ENCODE results near the gene MRPL45. TPM values are rescaled to one million over a fixed set of nuclear protein-coding genes. Genes with fewer than 3 reads are reported as not detected.
A peak's percentile ranks its signal among the peaks of the same experiment; 100 is the strongest.
"Not testable (repeated sequence)": the region's sequence is repeated elsewhere in the genome, so short reads cannot be mapped to it uniquely, and the experiment has no call there.

MRPL45 gene
- total RNA-seq: 10 to 100 TPM; 55.6 to 56.5 (median 55.9) TPM

DNA sequence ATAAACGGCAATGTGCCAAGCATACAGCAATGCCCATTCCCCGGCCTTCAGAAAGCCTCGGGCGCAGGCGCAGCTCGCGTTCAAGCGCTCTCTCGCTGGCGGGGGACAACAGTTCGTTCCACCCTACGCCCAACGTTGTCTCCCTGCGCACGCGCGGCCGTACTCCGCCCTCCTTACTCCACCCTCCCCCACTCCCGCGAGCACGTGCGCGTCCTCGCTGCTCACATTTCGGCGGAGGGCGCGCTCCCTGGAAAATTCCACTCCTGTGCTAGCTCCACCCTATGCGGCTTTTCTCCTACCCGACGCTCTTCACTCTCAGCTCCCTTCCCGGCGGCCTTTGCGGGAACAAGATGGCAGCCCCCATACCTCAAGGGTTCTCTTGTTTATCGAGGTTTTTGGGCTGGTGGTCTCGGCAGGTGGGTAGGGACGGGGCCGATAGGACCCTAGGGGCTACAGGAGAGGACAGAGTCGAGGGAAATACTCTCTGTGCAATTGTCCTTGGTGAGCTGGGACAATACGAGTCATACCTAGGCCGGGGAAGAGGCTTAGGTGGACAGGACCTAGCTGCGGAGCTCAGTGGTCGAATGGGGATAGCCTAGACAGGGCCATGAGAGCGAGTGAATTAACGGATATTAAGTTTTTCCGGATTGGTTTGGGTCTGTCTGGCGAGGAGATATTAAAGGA, at the start of gene MRPL45:
Gene MRPL45, plus strand, starts transcription at position 335 of the 684 bp plus-strand sequence. Its CDS starts 16 bp downstream, at position 351.
- H3K36me3 Mint-ChIP-seq (ENCODE audit: insufficient read depth); H3K9me3 Mint-ChIP-seq; H3K27me3 Mint-ChIP-seq (ENCODE audit: low read depth); H3K4me1 Mint-ChIP-seq (ENCODE audit: low read depth): not testable (repeated sequence)
- peak within 1 kb of the TSS; percentile 98 for H3K4me3 Mint-ChIP-seq
- ATAC-seq (peak; percentile 97 to 98), DNase-seq (peak; percentile 95)

DNA sequence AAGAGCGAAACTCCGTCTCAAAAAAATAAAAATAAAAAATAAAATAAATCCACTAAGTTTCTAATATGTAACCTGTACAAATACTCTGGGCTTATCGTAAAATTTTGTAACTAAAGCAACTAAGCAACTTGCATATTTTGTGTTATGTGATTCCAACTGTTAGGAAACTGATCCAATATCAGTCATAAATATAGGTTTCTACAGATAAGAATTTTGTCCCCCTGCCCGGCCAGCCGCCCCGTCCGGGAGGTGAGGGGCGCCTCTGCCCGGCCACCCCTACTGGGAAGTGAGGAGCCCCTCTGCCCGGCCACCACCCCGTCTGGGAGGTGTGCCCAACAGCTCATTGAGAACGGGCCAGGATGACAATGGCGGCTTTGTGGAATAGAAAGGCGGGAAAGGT, 43.8 kb upstream of the MRPL45 start:
- H3K4me1 Mint-ChIP-seq (ENCODE audit: low read depth): peaks cover 12% of the 10 kb centered on the region
- H3K27me3 Mint-ChIP-seq (ENCODE audit: low read depth); H3K36me3 Mint-ChIP-seq (ENCODE audit: insufficient read depth); ATAC-seq; H3K9me3 Mint-ChIP-seq; H3K4me3 Mint-ChIP-seq; DNase-seq: not testable (repeated sequence)

GRCh38 chr17:38254357-38254756, 42.6 kb upstream of the MRPL45 start:
- H3K27me3 Mint-ChIP-seq (ENCODE audit: low read depth); ATAC-seq; H3K4me3 Mint-ChIP-seq; DNase-seq; H3K9me3 Mint-ChIP-seq; H3K36me3 Mint-ChIP-seq (ENCODE audit: insufficient read depth): not testable (repeated sequence)
- peaks cover 12% of the 10 kb centered on the region for H3K4me1 Mint-ChIP-seq (ENCODE audit: low read depth)

DNA sequence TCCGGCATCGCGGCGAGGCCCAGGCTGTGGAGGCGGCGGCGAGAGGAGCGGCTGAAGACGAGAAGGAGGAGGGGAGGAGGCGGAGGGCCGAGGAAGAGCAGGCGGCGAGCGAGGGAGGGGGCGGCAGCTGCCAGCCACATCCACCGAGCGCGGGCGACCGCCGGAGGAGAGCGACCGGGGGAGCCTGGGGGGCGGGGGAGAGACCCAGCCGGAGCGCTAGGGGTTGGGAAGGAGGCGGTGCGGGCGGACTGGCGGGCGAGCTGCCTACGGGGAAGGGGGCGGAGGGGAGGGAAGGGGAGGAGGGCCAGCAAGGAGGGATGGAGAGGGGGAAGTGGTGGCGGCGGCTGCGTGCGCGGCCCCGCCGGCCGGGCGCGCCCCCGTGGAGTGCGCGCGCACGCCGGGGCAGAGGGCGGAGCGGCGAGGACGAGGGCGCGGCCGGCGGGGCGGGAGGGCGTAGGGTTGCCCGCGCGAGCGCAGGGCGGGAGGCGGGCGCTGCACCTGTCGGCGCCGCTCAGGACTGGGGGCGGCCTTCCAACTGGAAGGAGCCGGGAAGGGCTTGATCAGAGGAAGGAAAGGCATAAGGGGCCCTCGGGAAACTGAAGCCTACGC, 39.9 kb upstream of the MRPL45 start:
- Mint-ChIP-seq H3K4me1 (ENCODE audit: low read depth) (peaks cover 12% of the 10 kb centered on the region), H3K4me3 (peak overlapping the region; percentile 62)
- not testable (repeated sequence) for H3K9me3 Mint-ChIP-seq; H3K27me3 Mint-ChIP-seq (ENCODE audit: low read depth); H3K36me3 Mint-ChIP-seq (ENCODE audit: insufficient read depth)
- peak; percentile 90 to 91 for ATAC-seq
- peak; percentile 81 for DNase-seq

DNA sequence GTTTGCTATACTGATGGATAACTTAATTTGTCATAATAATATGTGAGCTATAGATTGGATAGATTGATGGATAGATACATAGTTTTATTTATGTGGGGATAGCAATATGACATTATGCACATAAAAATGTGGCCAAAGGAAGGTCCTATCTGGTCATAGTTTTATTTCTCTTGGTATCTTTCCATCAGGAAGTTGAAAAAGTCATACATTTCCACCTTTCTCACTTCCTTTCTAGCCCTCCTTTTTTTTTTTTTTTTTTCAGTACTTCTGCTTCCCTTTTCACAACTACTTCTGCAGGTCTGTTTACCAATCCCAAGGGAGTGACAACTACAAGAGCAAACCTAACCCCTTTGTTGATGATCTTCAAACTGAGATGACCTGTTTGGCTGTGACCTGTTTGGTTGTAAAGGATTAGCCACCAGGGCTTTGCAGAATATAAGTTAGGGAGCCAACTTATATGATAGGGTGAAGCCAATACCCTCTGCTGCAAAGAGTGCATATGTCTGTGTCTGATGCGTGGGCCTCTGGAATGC, 30.9 kb upstream of the MRPL45 start:
- not testable (repeated sequence) for DNase-seq; H3K36me3 Mint-ChIP-seq (ENCODE audit: insufficient read depth); H3K27me3 Mint-ChIP-seq (ENCODE audit: low read depth); H3K9me3 Mint-ChIP-seq; H3K4me3 Mint-ChIP-seq; H3K4me1 Mint-ChIP-seq (ENCODE audit: low read depth); ATAC-seq

DNA sequence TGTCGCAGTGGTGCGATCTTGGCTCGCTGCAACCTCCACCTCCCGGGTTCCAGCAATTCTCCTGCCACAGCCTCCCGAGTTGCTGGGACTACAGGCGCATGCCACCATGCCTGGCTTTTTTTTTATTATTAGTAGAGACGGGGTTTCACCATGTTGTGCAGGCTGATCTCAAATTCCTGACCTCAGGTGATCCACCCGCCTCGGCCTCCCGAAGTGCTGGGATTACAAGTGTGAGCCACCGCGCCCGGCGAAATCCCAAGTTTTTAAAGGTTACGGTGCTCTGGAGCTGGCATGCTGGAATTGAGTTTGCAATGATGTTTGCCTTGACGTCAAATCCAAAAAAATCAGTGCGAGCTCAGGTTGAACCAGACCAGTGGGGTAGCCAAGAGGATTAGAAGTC, 30.4 kb upstream of the MRPL45 start:
- H3K36me3 Mint-ChIP-seq (ENCODE audit: insufficient read depth); DNase-seq; ATAC-seq; H3K9me3 Mint-ChIP-seq; H3K4me3 Mint-ChIP-seq; H3K4me1 Mint-ChIP-seq (ENCODE audit: low read depth); H3K27me3 Mint-ChIP-seq (ENCODE audit: low read depth): not testable (repeated sequence)

DNA sequence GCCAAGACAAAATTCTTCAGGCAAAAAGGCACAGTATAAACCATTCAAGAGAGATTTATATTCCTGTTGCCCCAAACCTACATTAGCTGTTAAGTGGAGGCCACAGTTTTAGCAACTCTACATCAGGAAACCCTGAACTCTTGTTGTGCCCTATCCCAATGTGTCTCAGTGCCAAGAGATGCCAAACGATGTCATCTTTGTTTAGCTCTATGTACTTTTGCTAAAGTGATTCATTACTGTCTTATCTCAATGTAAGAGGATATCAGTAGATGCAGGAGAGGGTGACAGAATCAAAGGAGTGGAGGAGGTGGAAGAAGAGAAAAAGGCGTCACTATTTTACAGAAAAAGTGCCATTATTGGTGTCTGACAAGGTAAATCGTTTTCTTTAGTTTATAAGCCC, 28.8 kb upstream of the MRPL45 start:
- not testable (repeated sequence) for H3K4me1 Mint-ChIP-seq (ENCODE audit: low read depth); H3K27me3 Mint-ChIP-seq (ENCODE audit: low read depth); H3K4me3 Mint-ChIP-seq; DNase-seq; ATAC-seq; H3K9me3 Mint-ChIP-seq; H3K36me3 Mint-ChIP-seq (ENCODE audit: insufficient read depth)

DNA sequence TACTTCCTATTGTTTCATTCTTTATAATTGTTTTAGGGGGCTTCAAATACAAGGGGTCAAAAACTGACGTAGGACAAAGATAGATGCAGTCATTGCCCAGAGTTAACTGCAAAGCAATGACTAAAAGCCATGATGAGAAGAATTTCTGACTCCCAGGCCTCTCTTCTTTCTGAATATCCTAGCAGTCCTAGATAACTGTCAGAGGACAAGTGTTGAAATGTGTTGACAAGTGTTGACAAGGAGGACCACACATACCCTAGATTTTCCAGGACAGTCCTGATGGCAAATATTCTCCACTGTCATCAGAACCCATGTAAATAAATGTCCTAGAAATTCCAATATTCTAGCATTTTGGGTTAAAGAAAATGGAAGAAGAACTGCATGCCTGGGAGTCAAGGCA, 27.9 kb upstream of the MRPL45 start:
- not testable (repeated sequence) for H3K4me3 Mint-ChIP-seq; ATAC-seq; H3K27me3 Mint-ChIP-seq (ENCODE audit: low read depth); H3K9me3 Mint-ChIP-seq; H3K36me3 Mint-ChIP-seq (ENCODE audit: insufficient read depth); H3K4me1 Mint-ChIP-seq (ENCODE audit: low read depth); DNase-seq

DNA sequence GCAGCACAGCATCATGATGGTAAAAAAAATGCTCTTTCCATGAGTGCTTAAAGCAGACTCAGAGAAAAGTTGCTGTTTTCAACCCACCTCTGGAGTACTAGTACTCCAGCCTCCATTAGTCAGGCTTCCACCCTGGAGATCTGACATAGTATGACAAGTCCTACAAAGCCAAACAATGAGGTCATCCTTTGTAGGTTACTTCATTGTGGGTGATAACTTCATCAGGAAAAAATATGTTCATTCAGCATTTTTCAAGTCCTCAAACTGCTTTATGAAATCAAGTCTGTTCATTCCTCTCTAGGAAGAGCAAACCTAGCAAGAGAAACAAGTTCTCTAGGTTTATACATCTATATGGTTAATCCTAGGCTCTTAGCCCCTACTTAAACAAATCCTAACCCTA, 27.4 kb upstream of the MRPL45 start:
- H3K27me3 Mint-ChIP-seq (ENCODE audit: low read depth); H3K4me1 Mint-ChIP-seq (ENCODE audit: low read depth); DNase-seq; H3K9me3 Mint-ChIP-seq; H3K4me3 Mint-ChIP-seq; H3K36me3 Mint-ChIP-seq (ENCODE audit: insufficient read depth): not testable (repeated sequence)
- peak in 1 of 2 donors; percentile 59 for ATAC-seq

DNA sequence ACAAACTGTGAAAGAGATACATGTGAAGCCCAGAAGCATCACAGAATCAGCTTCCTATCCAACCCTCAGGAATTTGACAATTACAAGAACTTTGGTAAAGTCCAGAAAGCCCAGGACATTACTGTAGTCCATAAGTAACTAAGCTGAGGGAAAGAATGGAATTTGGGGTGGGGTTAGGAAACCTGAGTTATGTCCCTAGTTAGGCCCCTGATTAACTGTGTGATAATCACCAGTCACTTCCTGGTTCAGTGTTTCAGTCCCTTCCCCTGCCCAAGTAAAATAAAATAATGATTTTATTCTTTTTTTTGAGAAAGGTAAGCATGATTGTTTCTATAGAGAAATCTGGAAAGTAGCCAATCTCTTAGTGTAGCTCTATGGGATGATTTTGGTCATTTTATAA, 11.0 kb upstream of the MRPL45 start:
- DNase-seq; H3K4me1 Mint-ChIP-seq (ENCODE audit: low read depth); ATAC-seq; H3K9me3 Mint-ChIP-seq; H3K36me3 Mint-ChIP-seq (ENCODE audit: insufficient read depth); H3K27me3 Mint-ChIP-seq (ENCODE audit: low read depth); H3K4me3 Mint-ChIP-seq: not testable (repeated sequence)

- H3K4me1 Mint-ChIP-seq (ENCODE audit: low read depth): not testable (repeated sequence)
- peak; percentile 94 to 96 for ATAC-seq
Measured at GRCh38 chr17:38286501-38287091, 10.4 kb upstream of the MRPL45 start.

GRCh38 chr17:38288217-38288827, 8.6 kb upstream of the MRPL45 start:
- H3K4me3 Mint-ChIP-seq; DNase-seq; H3K36me3 Mint-ChIP-seq (ENCODE audit: insufficient read depth); H3K27me3 Mint-ChIP-seq (ENCODE audit: low read depth); H3K9me3 Mint-ChIP-seq; H3K4me1 Mint-ChIP-seq (ENCODE audit: low read depth); ATAC-seq: not testable (repeated sequence)

More at GRCh38 chr17:38286501-38287091, 10.4 kb upstream of the MRPL45 start:
- DNase-seq; H3K27me3 Mint-ChIP-seq (ENCODE audit: low read depth); H3K4me3 Mint-ChIP-seq; H3K36me3 Mint-ChIP-seq (ENCODE audit: insufficient read depth); H3K9me3 Mint-ChIP-seq: not testable (repeated sequence)

GRCh38 chr17:38289760-38290159, 7.2 kb upstream of the MRPL45 start:
- H3K9me3 Mint-ChIP-seq; H3K27me3 Mint-ChIP-seq (ENCODE audit: low read depth); ATAC-seq; H3K4me3 Mint-ChIP-seq; H3K36me3 Mint-ChIP-seq (ENCODE audit: insufficient read depth); H3K4me1 Mint-ChIP-seq (ENCODE audit: low read depth); DNase-seq: not testable (repeated sequence)

GRCh38 chr17:38295602-38296365, 1.2 kb upstream of the MRPL45 start:
- not testable (repeated sequence) for H3K9me3 Mint-ChIP-seq; DNase-seq; H3K27me3 Mint-ChIP-seq (ENCODE audit: low read depth); ATAC-seq; H3K36me3 Mint-ChIP-seq (ENCODE audit: insufficient read depth); H3K4me1 Mint-ChIP-seq (ENCODE audit: low read depth)
- peak overlapping the region; percentile 98 for H3K4me3 Mint-ChIP-seq
